Measurements from ENCODE around the gene ARHGAP32.

The ARHGAP32 gene

GRCh38 chr11:129226207-129226798 is 34.2 kb upstream of the ARHGAP32 start:
- TF ChIP-seq ZFX (IDR thresholded peaks at IDR 0.05; ENCODE audit: borderline replicate concordance) (no peak), CTCF (IDR thresholded peaks at IDR 0.05) (no peak)
- H3K27ac ChIP-seq, result no peak overlapping the region

- TF ChIP-seq ZFX (IDR thresholded peaks at IDR 0.05; ENCODE audit: borderline replicate concordance) (no peak), CTCF (IDR thresholded peaks at IDR 0.05) (no peak)
- no peak overlapping the region for H3K27ac ChIP-seq
Measured at GRCh38 chr11:129225190-129225589, 33.1 kb upstream of the ARHGAP32 start.

- TF ChIP-seq ZFX (IDR thresholded peaks at IDR 0.05; ENCODE audit: borderline replicate concordance) (no peak), CTCF (IDR thresholded peaks at IDR 0.05) (no peak)
- no peak overlapping the region for H3K27ac ChIP-seq
Measured at GRCh38 chr11:129224538-129224937, 32.4 kb upstream of the ARHGAP32 start.

- no peak overlapping the region for H3K27ac ChIP-seq
- no peak for TF ChIP-seq CTCF (IDR thresholded peaks at IDR 0.05)
- no peak for TF ChIP-seq ZFX (IDR thresholded peaks at IDR 0.05; ENCODE audit: borderline replicate concordance)
Measured at GRCh38 chr11:129223701-129224149, 31.6 kb upstream of the ARHGAP32 start.

- TF ChIP-seq CTCF (IDR thresholded peaks at IDR 0.05) (no peak), ZFX (IDR thresholded peaks at IDR 0.05; ENCODE audit: borderline replicate concordance) (no peak)
- H3K27ac ChIP-seq, result no peak overlapping the region
Measured at GRCh38 chr11:129223260-129223659, 31.1 kb upstream of the ARHGAP32 start.

GRCh38 chr11:129222158-129222557 is 30.0 kb upstream of the ARHGAP32 start:
- H3K27ac ChIP-seq, result no peak overlapping the region
- TF ChIP-seq CTCF (IDR thresholded peaks at IDR 0.05), result no peak
- TF ChIP-seq ZFX (IDR thresholded peaks at IDR 0.05; ENCODE audit: borderline replicate concordance), result no peak

- no peak overlapping the region for H3K27ac ChIP-seq
- TF ChIP-seq CTCF (IDR thresholded peaks at IDR 0.05), result no peak
- no peak for TF ChIP-seq ZFX (IDR thresholded peaks at IDR 0.05; ENCODE audit: borderline replicate concordance)
Measured at GRCh38 chr11:129215506-129216245, 23.6 kb upstream of the ARHGAP32 start.

All from 22Rv1 (cell line).